ENCODE measurements around the gene SYNGAP1. TPM values are rescaled to one million over a fixed set of nuclear protein-coding genes. Genes with fewer than 3 reads are reported as not detected.

SYNGAP1 gene
- total RNA-seq, 1 experiment from 2014 or later, result 29.0 TPM

- Histone ChIP-seq H3K4me3 (ENCODE audit: low read depth in 2 of 2, low read length in 2 of 2) (peak overlapping the region; percentile 78 to 97), H3K27ac (ENCODE audit: low read length) (peak overlapping the region; percentile 97), H3K36me3 (ENCODE audit: control insufficient read depth, insufficient read depth, low read length) (no peaks in the 10 kb centered on the region), H3K27me3 (ENCODE audit: control insufficient read depth, insufficient read depth, low read length) (no peaks in the 10 kb centered on the region), H3K9me3 (ENCODE audit: control insufficient read depth, insufficient read depth, low read depth, low read length) (no peaks in the 10 kb centered on the region), H3K4me1 (ENCODE audit: control insufficient read depth, insufficient read depth, low read length) (peaks cover 7% of the 10 kb centered on the region; the same call in 1 of the 2 replicates)
- POLR2A ChIA-PET, result no interaction called here
- in situ Hi-C loops (cut with HindIII; ENCODE audit: low pct_unique_long_range_greater_than_20kb, low sequenced_read_pairs) (no loop called here), intact Hi-C loops (cut with micrococcal nuclease; ENCODE audit: unreplicated experiment) (loop anchor here (10.0 kb wide), 1 partner anchor 120 kb away; no protein-coding TSS in a partner anchor)
- ATAC-seq (no peak), DNase-seq (ENCODE audit: low read depth, low spot score) (no peak)
- BruUV-seq (replicated peaks), result no TSS peak
- no peak for TF ChIP-seq SIN3A (IDR thresholded peaks at IDR 0.05; ENCODE audit: borderline replicate concordance, insufficient read depth, low read depth, low read length)
- no peak for TF ChIP-seq TCF7L2 (IDR thresholded peaks at IDR 0.05; ENCODE audit: low read depth, low read length)
- no peak for TF ChIP-seq POLR2AphosphoS5 (IDR thresholded peaks at IDR 0.05; ENCODE audit: low read depth, low read length)
- no peak for TF ChIP-seq CTCF (IDR thresholded peaks at IDR 0.05)
- TF ChIP-seq REST (IDR thresholded peaks at IDR 0.05; ENCODE audit: insufficient read depth in 1 of 2, low read depth in 2 of 2, low read length in 1 of 2), result no peak
- CTCF ChIA-PET, result no interaction called here
Measured at GRCh38 chr6:33455051-33455450, 35.2 kb downstream of the SYNGAP1 start.

- CTCF ChIA-PET, result no interaction called here
- TF ChIP-seq TCF7L2 (IDR thresholded peaks at IDR 0.05; ENCODE audit: low read depth, low read length) (no peak), SIN3A (IDR thresholded peaks at IDR 0.05; ENCODE audit: borderline replicate concordance, insufficient read depth, low read depth, low read length) (no peak), POLR2AphosphoS5 (IDR thresholded peaks at IDR 0.05; ENCODE audit: low read depth, low read length) (no peak), REST (IDR thresholded peaks at IDR 0.05; ENCODE audit: insufficient read depth in 1 of 2, low read depth in 2 of 2, low read length in 1 of 2) (no peak), CTCF (IDR thresholded peaks at IDR 0.05) (no peak)
- DNase-seq (ENCODE audit: low read depth, low spot score) (no peak), ATAC-seq (no peak)
- Histone ChIP-seq H3K27ac (ENCODE audit: low read length) (no peak overlapping the region), H3K9me3 (ENCODE audit: control insufficient read depth, insufficient read depth, low read depth, low read length) (no peaks in the 10 kb centered on the region), H3K4me3 (ENCODE audit: low read depth in 2 of 2, low read length in 2 of 2) (no peak overlapping the region), H3K4me1 (ENCODE audit: control insufficient read depth, insufficient read depth, low read length) (peaks cover 7% of the 10 kb centered on the region; the same call in 1 of the 2 replicates), H3K36me3 (ENCODE audit: control insufficient read depth, insufficient read depth, low read length) (no peaks in the 10 kb centered on the region), H3K27me3 (ENCODE audit: control insufficient read depth, insufficient read depth, low read length) (no peaks in the 10 kb centered on the region)
- BruUV-seq (replicated peaks), result no TSS peak
- in situ Hi-C loops (cut with HindIII; ENCODE audit: low pct_unique_long_range_greater_than_20kb, low sequenced_read_pairs), result no loop called here
- intact Hi-C loops (cut with micrococcal nuclease; ENCODE audit: unreplicated experiment), result loop anchor here (10.0 kb wide), 1 partner anchor 119 kb away; no protein-coding TSS in a partner anchor
- POLR2A ChIA-PET, result no interaction called here
Measured at GRCh38 chr6:33456156-33456555, 36.3 kb downstream of the SYNGAP1 start.

Data from Panc1 (cell line).